HepG2 (cell line): ENCODE results near the gene XPNPEP2. TPM values are rescaled to one million over a fixed set of nuclear protein-coding genes. Genes with fewer than 3 reads are reported as not detected.

Source experiments
- ATAC-seq: fragments of 200-7000 bp; cut with Tn5 transposase; 3 replicates; pipeline ENCODE4 v1.9.1; 2020; ENCODE audit warnings: mild to moderate bottlenecking, moderate library complexity
- BruUV-seq: library from RNA; stranded (reverse); fragments of 400-500 nt; replicated peaks from 2 replicates; lab custom pipeline; 2021; lab: Mats Ljungman, UMichigan
- CTCF ChIA-PET: fragments of 300-600 bp; formaldehyde crosslinking; extraction: SDS; loops from one replicate; lab custom pipeline; 2021; ENCODE audit warnings: low total read pairs, inconsistent platforms, low intra/inter-chr PET ratio; lab: Yijun Ruan, JAX
- POLR2A ChIA-PET: fragments of 350-600 bp; sonication (Branson Sonifier 250); formaldehyde crosslinking; loops from one replicate; lab custom pipeline; 2020; ENCODE audit warnings: antibody characterized with exemption, inconsistent platforms; lab: Yijun Ruan, JAX
- DNase-seq: peaks from one replicate; pipeline ENCODE4 v3.0.0-alpha.2; 2015; ENCODE audit warnings: low spot score
- FAIRE-seq: peaks from 3 replicates; lab custom pipeline; 2011; peaks lifted over from hg19 to GRCh38; lab: Jason Lieb, UNC
- H2AFZ ChIP-seq: one replicate; pipeline ENCODE4 v1.6.1; 2011; ENCODE audit warnings: low read length, inconsistent platforms
- H3K27ac ChIP-seq: fragments of 300-600 bp; 3 replicates; pipeline ENCODE4 v1.8.0; 2011; ENCODE audit warnings: mixed run types, mild to moderate bottlenecking, mixed read lengths, low read length, inconsistent platforms; ENCODE audit not compliant: insufficient read depth; ENCODE audit errors: extremely low read length
- H3K27me3 ChIP-seq, 2 experiments: fragments of 200-600 bp in 1 of 2; 2 replicates in 1 of 2; 3 replicates in 1 of 2; pipeline versions ENCODE4 v1.6.0 to v1.8.0; 2011; ENCODE audit warnings: low read length in 2 of 2, mild to moderate bottlenecking in 2 of 2, moderate library complexity in 2 of 2, inconsistent platforms in 1 of 2; ENCODE audit not compliant: insufficient read depth in 2 of 2, control insufficient read depth in 1 of 2
- H3K36me3 ChIP-seq, 2 experiments: fragments of 200-600 bp in 1 of 2; replicated peaks in 1 of 2; 2 replicates in 1 of 2; 3 replicates in 1 of 2; pipeline versions ENCODE4 v1.5.1 to v1.8.0; 2011; ENCODE audit warnings: low read length in 2 of 2, inconsistent platforms in 1 of 2; ENCODE audit not compliant: insufficient read depth in 2 of 2, control insufficient read depth in 1 of 2
- H3K4me1 ChIP-seq: 2 replicates; pipeline ENCODE4 v1.5.1; 2012; ENCODE audit warnings: low read length, inconsistent platforms; ENCODE audit not compliant: insufficient read depth
- H3K4me2 ChIP-seq: 2 replicates; pipeline ENCODE4 v1.6.0; 2011; ENCODE audit warnings: low read depth, low read length, inconsistent platforms
- H3K4me3 ChIP-seq, 3 experiments: fragments of 200-600 bp in 1 of 3; sonication (generic), shearing (Covaris generic) in 1 of 3; replicated peaks in 1 of 3; 2 replicates each; pipeline ENCODE4 v1.5.1; 2011 to 2016; ENCODE audit warnings: low read length in 3 of 3, inconsistent platforms in 2 of 3, low read depth in 2 of 3, mild to moderate bottlenecking in 2 of 3, control low read depth in 1 of 3, mixed read lengths in 1 of 3; ENCODE audit not compliant: insufficient read depth in 1 of 3
- H3K79me2 ChIP-seq: one replicate; pipeline ENCODE4 v1.6.1; 2011; ENCODE audit warnings: low read length, inconsistent platforms; ENCODE audit not compliant: insufficient read depth
- H3K9ac ChIP-seq: 2 replicates; pipeline ENCODE4 v1.6.0; 2011; ENCODE audit warnings: mild to moderate bottlenecking, low read depth, low read length, inconsistent platforms; ENCODE audit not compliant: insufficient read depth
- H3K9me3 ChIP-seq: 2 replicates; pipeline ENCODE4 v1.5.1; 2012; ENCODE audit warnings: mild to moderate bottlenecking, low read length
- H4K20me1 ChIP-seq: 2 replicates; pipeline ENCODE4 v1.6.0; 2011; ENCODE audit warnings: inconsistent platforms, mild to moderate bottlenecking, low read length, moderate library complexity; ENCODE audit not compliant: insufficient read depth
- BCL3 ChIP-seq: sonication (generic); formaldehyde crosslinking; IDR thresholded peaks from 2 replicates; pipeline ENCODE4 v1.5.1; 2020; ENCODE audit warnings: mild to moderate bottlenecking, missing genetic modification reagents, moderate library complexity
- CENPT ChIP-seq: sonication (generic); formaldehyde crosslinking; IDR thresholded peaks from 2 replicates; pipeline ENCODE4 v1.8.0; 2022; ENCODE audit warnings: low read depth, mild to moderate bottlenecking, moderate library complexity, missing genetic modification reagents
- EP300 ChIP-seq, 3 experiments: sonication (generic) in 1 of 3; formaldehyde crosslinking in 1 of 3; IDR thresholded peaks; 2 replicates each; pipeline versions ENCODE4 v1.5.1 to v1.6.1; 2011 to 2020; ENCODE audit warnings: low read depth in 2 of 3, low read length in 2 of 3, borderline replicate concordance in 1 of 3, improper control_type of control experiment in 1 of 3, mild to moderate bottlenecking in 1 of 3, missing genetic modification reagents in 1 of 3, moderate library complexity in 1 of 3
- GATA4 ChIP-seq: sonication (generic); IDR thresholded peaks from 2 replicates; pipeline ENCODE4 v1.6.1; 2016; ENCODE audit warnings: antibody characterized with exemption, low read depth, borderline replicate concordance
- HNF4G ChIP-seq, 2 experiments: sonication (generic) in 1 of 2; formaldehyde crosslinking in 1 of 2; IDR thresholded peaks; 2 replicates each; pipeline versions ENCODE4 v1.4.0 to v1.6.1; 2011 to 2020; ENCODE audit warnings: borderline replicate concordance in 2 of 2, low read depth in 2 of 2, mild to moderate bottlenecking in 2 of 2, low read length in 1 of 2, missing genetic modification reagents in 1 of 2, moderate library complexity in 1 of 2
- SMARCC2 ChIP-seq: fragments of 450-650 bp; IDR thresholded peaks from 2 replicates; pipeline ENCODE4 v1.6.1; 2017; ENCODE audit warnings: antibody characterized with exemption, mild to moderate bottlenecking
- SRSF9 ChIP-seq: fragments of 200-400 bp; formaldehyde crosslinking; IDR thresholded peaks from 2 replicates; pipeline ENCODE4 v1.6.1; 2018; ENCODE audit warnings: borderline replicate concordance, mild to moderate bottlenecking, low read depth, low read length; ENCODE audit not compliant: insufficient read depth, poor library complexity, severe bottlenecking
- ZFP82 ChIP-seq: sonication (generic); formaldehyde crosslinking; IDR thresholded peaks from 2 replicates; pipeline ENCODE4 v1.5.1; 2020; ENCODE audit warnings: mild to moderate bottlenecking, missing genetic modification reagents, borderline replicate concordance
- ZNF124 ChIP-seq: sonication (generic); formaldehyde crosslinking; IDR thresholded peaks from 2 replicates; pipeline ENCODE4 v1.4.0; 2020; ENCODE audit warnings: missing genetic modification reagents
- ZNF264 ChIP-seq: sonication (generic); formaldehyde crosslinking; IDR thresholded peaks from 2 replicates; pipeline ENCODE4 v1.4.0; 2020; ENCODE audit warnings: missing genetic modification reagents
- ZNF282 ChIP-seq: fragments of 450-650 bp; IDR thresholded peaks from 2 replicates; pipeline ENCODE4 v1.6.1; 2018; ENCODE audit not compliant: partially characterized antibody
- ZNF354B ChIP-seq: sonication (generic); formaldehyde crosslinking; IDR thresholded peaks from 2 replicates; pipeline ENCODE4 v1.8.0; 2022; ENCODE audit warnings: mild to moderate bottlenecking, missing genetic modification reagents
- ZNF577 ChIP-seq: sonication (generic); formaldehyde crosslinking; IDR thresholded peaks from 2 replicates; pipeline ENCODE4 v1.4.0; 2020; ENCODE audit warnings: mild to moderate bottlenecking, low read depth, missing genetic modification reagents, borderline replicate concordance
- ZNF704 ChIP-seq: sonication (generic); formaldehyde crosslinking; IDR thresholded peaks from 2 replicates; pipeline ENCODE4 v1.8.1; 2023; ENCODE audit warnings: mild to moderate bottlenecking, inconsistent platforms, moderate library complexity, missing genetic modification reagents, borderline replicate concordance
- ZNF891 ChIP-seq: sonication (generic); formaldehyde crosslinking; IDR thresholded peaks from 2 replicates; pipeline ENCODE4 v1.5.0; 2020; ENCODE audit warnings: mild to moderate bottlenecking, missing genetic modification reagents
- WGBS: methylation state at CpG from one replicate; pipeline ENCODE4 v1.1.6; 2017; ENCODE audit warnings: low lambda C conversion rate; 5-methylcytosine and 5-hydroxymethylcytosine counted together
- in situ Hi-C: cut with HindIII; loops from 2 replicates; pipeline ENCODE4 v1.10.0; 2017; ENCODE audit warnings: low pct_unique_long_range_greater_than_20kb; ENCODE audit not compliant: extremely low pct_ligation_motif_present
- intact Hi-C: fragments of 100-400 bp; cut with micrococcal nuclease; formaldehyde crosslinking; loops from one replicate; pipeline ENCODE4 v1.10.0; 2022; ENCODE audit not compliant: unreplicated experiment
- polyA plus RNA-seq, 8 experiments: library from polyadenylated mRNA; depleted of rRNA in 3 of 8; stranded (reverse) in 7 of 8; unstranded in 1 of 8; fragments of >200 nt; fragmentation: Illumina TruSeq in 4 of 8; extraction: Trizol in 4 of 8; gene quantifications; 2 replicates each; pipeline versions ENCODE4 v1.2.1 to v1.2.3, GENCODE V29; 2011 to 2016; ENCODE audit warnings: low read depth in 4 of 8, missing spikeins in 1 of 8, mixed read lengths in 1 of 8; ENCODE audit not compliant: insufficient read depth in 1 of 8
- total RNA-seq, 5 experiments: library from RNA; depleted of rRNA; stranded (reverse); fragments of >200 nt; fragmentation: Illumina TruSeq; extraction: Trizol; gene quantifications; 2 replicates each; pipeline ENCODE4 v1.2.3, GENCODE V29; 2016; ENCODE audit warnings: low read depth in 1 of 5
- TF ChIP-seq, protein P1 (sequence below): sonication (generic); formaldehyde crosslinking; IDR thresholded peaks from 2 replicates; pipeline ENCODE4 v1.8.1; 2023; ENCODE audit warnings: missing genetic modification reagents, inconsistent platforms, borderline replicate concordance
- TF ChIP-seq, protein P2 (sequence below): sonication (generic); formaldehyde crosslinking; conservative IDR thresholded peaks from 2 replicates; pipeline ENCODE4 v1.8.0; 2022; ENCODE audit warnings: mild to moderate bottlenecking, moderate library complexity, missing genetic modification reagents

The XPNPEP2 gene
- total and polyA plus RNA-seq, 2 of the 13 experiments (the other 11 are each of a cell fraction or from before 2014, with no cell fraction given), result 1.1 to 1.8 TPM

GRCh38 chrX:129797251-129797906 lies 58.6 kb downstream of the XPNPEP2 start:
- Histone ChIP-seq H2AFZ (no peak overlapping the region), H3K9me3 (no peaks in the 10 kb centered on the region), H3K36me3 (no peaks in the 10 kb centered on the region), H3K27me3 (no peaks in the 10 kb centered on the region), H3K4me3 (no peak overlapping the region), H3K9ac (no peak overlapping the region), H3K79me2 (no peaks in the 10 kb centered on the region), H3K4me2 (no peak overlapping the region), H4K20me1 (no peaks in the 10 kb centered on the region), H3K27ac (no peak overlapping the region), H3K4me1 (no peaks in the 10 kb centered on the region)
- WGBS, result 100% methylated on average over 1 of the region's 4 CpGs
- ATAC-seq (no peak), FAIRE-seq (no peak), DNase-seq (no peak)
- CTCF ChIA-PET, result no interaction called here
- BruUV-seq, result no TSS peak
- POLR2A ChIA-PET, result no interaction called here
- in situ Hi-C loops, result no loop called here
- intact Hi-C loops, result no loop called here
- TF ChIP-seq ZNF704 (CRISPR knock-in tag) (no peak), EP300 (IDR thresholded peaks at IDR 0.05; ENCODE audit: low read depth in 2 of 2, low read length in 2 of 2) (no peak), EP300 (CRISPR knock-in tag; IDR thresholded peaks at IDR 0.05; ENCODE audit: borderline replicate concordance) (no peak), CENPT (no peak), ZNF354B (no peak), ZNF282 (no peak), GATA4 (no peak), SMARCC2 (no peak), ZNF264 (CRISPR knock-in tag) (no peak), ZFP82 (CRISPR knock-in tag) (no peak), ZNF124 (CRISPR knock-in tag) (no peak), HNF4G (IDR thresholded peaks at IDR 0.05; ENCODE audit: borderline replicate concordance, low read depth, low read length) (no peak), HNF4G (CRISPR knock-in tag; IDR thresholded peaks at IDR 0.05; ENCODE audit: borderline replicate concordance, low read depth) (no peak), BCL3 (no peak), ZNF577 (no peak), ZNF891 (CRISPR knock-in tag) (no peak), SRSF9 (no peak)
- TF ChIP-seq, protein P1, sequence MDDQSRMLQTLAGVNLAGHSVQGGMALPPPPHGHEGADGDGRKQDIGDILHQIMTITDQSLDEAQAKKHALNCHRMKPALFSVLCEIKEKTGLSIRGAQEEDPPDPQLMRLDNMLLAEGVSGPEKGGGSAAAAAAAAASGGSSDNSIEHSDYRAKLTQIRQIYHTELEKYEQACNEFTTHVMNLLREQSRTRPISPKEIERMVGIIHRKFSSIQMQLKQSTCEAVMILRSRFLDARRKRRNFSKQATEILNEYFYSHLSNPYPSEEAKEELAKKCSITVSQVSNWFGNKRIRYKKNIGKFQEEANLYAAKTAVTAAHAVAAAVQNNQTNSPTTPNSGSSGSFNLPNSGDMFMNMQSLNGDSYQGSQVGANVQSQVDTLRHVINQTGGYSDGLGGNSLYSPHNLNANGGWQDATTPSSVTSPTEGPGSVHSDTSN (CRISPR knock-in tag), result no peak
- TF ChIP-seq, protein P2, sequence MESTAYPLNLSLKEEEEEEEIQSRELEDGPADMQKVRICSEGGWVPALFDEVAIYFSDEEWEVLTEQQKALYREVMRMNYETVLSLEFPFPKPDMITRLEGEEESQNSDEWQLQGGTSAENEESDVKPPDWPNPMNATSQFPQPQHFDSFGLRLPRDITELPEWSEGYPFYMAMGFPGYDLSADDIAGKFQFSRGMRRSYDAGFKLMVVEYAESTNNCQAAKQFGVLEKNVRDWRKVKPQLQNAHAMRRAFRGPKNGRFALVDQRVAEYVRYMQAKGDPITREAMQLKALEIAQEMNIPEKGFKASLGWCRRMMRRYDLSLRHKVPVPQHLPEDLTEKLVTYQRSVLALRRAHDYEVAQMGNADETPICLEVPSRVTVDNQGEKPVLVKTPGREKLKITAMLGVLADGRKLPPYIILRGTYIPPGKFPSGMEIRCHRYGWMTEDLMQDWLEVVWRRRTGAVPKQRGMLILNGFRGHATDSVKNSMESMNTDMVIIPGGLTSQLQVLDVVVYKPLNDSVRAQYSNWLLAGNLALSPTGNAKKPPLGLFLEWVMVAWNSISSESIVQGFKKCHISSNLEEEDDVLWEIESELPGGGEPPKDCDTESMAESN, result no peak
